Astrocyte of the spinal cord (primary cell): ENCODE results near the gene TMEM100.

Experiments
- DNase-seq: peaks from one replicate; pipeline ENCODE4 v3.0.0; 2011; ENCODE audit warnings: low read depth, low spot score
- H3K4me3 ChIP-seq: 2 replicates; pipeline ENCODE4 v1.5.1; 2011; ENCODE audit warnings: low read depth, mild to moderate bottlenecking, low read length, moderate library complexity
- CTCF ChIP-seq: IDR thresholded peaks from 2 replicates; pipeline ENCODE4 v1.5.1; 2012; ENCODE audit warnings: low read depth, mild to moderate bottlenecking, low read length, inconsistent platforms
- in situ Hi-C: cut with HindIII; loops from 2 replicates; pipeline ENCODE4 v1.10.0; 2017; ENCODE audit warnings: low sequenced_read_pairs

TMEM100 gene

GRCh38 chr17:55756689-55757088 lies 34.0 kb upstream of the TMEM100 start:
- DNase-seq, result no peak
- no peak for TF ChIP-seq CTCF
- in situ Hi-C loops, result no loop called here
- H3K4me3 ChIP-seq, result no peak overlapping the region

- H3K4me3 ChIP-seq, result peak overlapping the region; percentile 66
- TF ChIP-seq CTCF, result no peak
- no peak for DNase-seq
- in situ Hi-C loops, result no loop called here
Observed at GRCh38 chr17:55751720-55752250, 29.1 kb upstream of the TMEM100 start.

GRCh38 chr17:55750750-55751657 lies 28.3 kb upstream of the TMEM100 start, which contains the start of gene PCTP:
PCTP (plus strand) TSS chr17:55751051; CDS start chr17:55751104, 53 bp downstream.
- TF ChIP-seq CTCF, result peak; percentile 62
- peak within 1 kb of the TSS; percentile 66 for H3K4me3 ChIP-seq
- DNase-seq, result peak; percentile 93
- in situ Hi-C loops, result no loop called here

GRCh38 chr17:55749985-55750384 lies 27.3 kb upstream of the TMEM100 start:
- in situ Hi-C loops, result no loop called here
- no peak overlapping the region for H3K4me3 ChIP-seq
- no peak for DNase-seq
- no peak for TF ChIP-seq CTCF

- no peak overlapping the region for H3K4me3 ChIP-seq
- in situ Hi-C loops, result no loop called here
- DNase-seq, result no peak
- TF ChIP-seq CTCF, result no peak
Observed at GRCh38 chr17:55748841-55749240, 26.2 kb upstream of the TMEM100 start.

GRCh38 chr17:55747209-55747608 lies 24.5 kb upstream of the TMEM100 start:
- no peak overlapping the region for H3K4me3 ChIP-seq
- no peak for TF ChIP-seq CTCF
- DNase-seq, result no peak
- in situ Hi-C loops, result no loop called here
